ENCODE data around the gene SEC16B. TPM values are rescaled to one million over a fixed set of nuclear protein-coding genes. Genes with fewer than 3 reads are reported as not detected.

SEC16B gene, protein sequence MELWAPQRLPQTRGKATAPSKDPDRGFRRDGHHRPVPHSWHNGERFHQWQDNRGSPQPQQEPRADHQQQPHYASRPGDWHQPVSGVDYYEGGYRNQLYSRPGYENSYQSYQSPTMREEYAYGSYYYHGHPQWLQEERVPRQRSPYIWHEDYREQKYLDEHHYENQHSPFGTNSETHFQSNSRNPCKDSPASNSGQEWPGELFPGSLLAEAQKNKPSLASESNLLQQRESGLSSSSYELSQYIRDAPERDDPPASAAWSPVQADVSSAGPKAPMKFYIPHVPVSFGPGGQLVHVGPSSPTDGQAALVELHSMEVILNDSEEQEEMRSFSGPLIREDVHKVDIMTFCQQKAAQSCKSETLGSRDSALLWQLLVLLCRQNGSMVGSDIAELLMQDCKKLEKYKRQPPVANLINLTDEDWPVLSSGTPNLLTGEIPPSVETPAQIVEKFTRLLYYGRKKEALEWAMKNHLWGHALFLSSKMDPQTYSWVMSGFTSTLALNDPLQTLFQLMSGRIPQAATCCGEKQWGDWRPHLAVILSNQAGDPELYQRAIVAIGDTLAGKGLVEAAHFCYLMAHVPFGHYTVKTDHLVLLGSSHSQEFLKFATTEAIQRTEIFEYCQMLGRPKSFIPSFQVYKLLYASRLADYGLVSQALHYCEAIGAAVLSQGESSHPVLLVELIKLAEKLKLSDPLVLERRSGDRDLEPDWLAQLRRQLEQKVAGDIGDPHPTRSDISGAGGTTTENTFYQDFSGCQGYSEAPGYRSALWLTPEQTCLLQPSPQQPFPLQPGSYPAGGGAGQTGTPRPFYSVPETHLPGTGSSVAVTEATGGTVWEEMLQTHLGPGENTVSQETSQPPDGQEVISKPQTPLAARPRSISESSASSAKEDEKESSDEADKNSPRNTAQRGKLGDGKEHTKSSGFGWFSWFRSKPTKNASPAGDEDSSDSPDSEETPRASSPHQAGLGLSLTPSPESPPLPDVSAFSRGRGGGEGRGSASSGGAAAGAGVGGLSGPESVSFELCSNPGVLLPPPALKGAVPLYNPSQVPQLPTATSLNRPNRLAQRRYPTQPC
- not detected for total RNA-seq

GRCh38 chr1:177969825-177970371, at the start of gene SEC16B:
TSS of gene SEC16B (minus strand) at chr1:177970058. CDS start at chr1:177967981, 2,077 bp downstream.
- H3K36me3 Mint-ChIP-seq = no peaks in the 10 kb centered on the region
- no peaks in the 10 kb centered on the region for H3K4me1 Mint-ChIP-seq (ENCODE audit: low read depth)

DNA sequence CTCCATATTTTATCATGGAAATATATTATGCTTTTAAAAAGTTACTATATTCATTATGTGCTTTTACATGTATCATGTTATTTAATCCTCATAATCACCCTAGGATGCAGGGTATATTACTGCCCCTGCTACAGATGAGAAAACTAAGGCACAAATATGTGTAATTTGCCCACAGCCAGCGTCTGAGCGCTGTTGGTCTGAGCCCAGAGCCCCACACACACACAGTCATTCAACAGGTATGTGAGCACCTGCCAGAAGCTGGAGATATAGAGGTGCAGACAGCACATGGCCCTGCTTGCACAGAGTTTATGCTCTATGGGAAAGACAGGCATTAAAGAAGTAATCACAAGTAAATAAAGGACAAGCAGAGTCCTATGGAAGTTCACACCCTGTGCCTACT, 49.8 kb upstream of the SEC16B start:
- H3K27me3 Mint-ChIP-seq = peaks cover 5% of the 10 kb centered on the region
- H3K27ac Mint-ChIP-seq = no peak overlapping the region
- intact Hi-C loops (cut with micrococcal nuclease) = no loop called here
- ChIA-PET POLR2A (no interaction called here), CTCF (no interaction called here)
- H3K4me1 Mint-ChIP-seq (ENCODE audit: low read depth) = no peaks in the 10 kb centered on the region
- no peak for DNase-seq
- peaks cover 11% of the 10 kb centered on the region for H3K9me3 Mint-ChIP-seq
- H3K4me3 Mint-ChIP-seq = no peak overlapping the region
- peaks cover 3% of the 10 kb centered on the region for H3K36me3 Mint-ChIP-seq

More at GRCh38 chr1:177969825-177970371, at the start of gene SEC16B:
- Mint-ChIP-seq H3K27me3 (no peaks in the 10 kb centered on the region), H3K4me3 (no peak within 1 kb of the TSS), H3K27ac (no peak within 1 kb of the TSS), H3K9me3 (no peaks in the 10 kb centered on the region)
- ChIA-PET CTCF (no interaction called here), POLR2A (no interaction called here)
- intact Hi-C loops (cut with micrococcal nuclease) = no loop called here
- DNase-seq = no peak

DNA sequence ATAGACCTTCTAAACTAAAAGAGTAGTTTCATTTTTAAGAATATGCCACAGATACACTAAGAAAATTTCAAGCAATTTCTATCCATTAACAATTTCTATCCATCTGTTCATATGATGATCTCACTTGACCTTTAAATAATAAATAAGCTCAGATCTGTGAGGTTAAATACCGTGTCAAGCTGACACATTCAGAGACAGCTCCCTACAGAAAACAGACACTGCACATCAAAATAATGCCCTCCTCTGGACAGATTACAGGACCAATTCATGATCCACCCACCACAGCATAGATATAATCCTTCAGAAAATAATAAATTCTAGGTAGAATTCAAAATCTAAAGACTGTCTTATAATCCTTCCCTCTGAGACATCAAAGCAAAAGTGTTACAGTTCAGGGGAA, 49.4 kb upstream of the SEC16B start:
- intact Hi-C loops (cut with micrococcal nuclease) = no loop called here
- no peak for DNase-seq
- CTCF ChIA-PET = no interaction called here
- POLR2A ChIA-PET = no interaction called here
- H3K4me3 Mint-ChIP-seq = no peak overlapping the region
- H3K27ac Mint-ChIP-seq = no peak overlapping the region
- peaks cover 3% of the 10 kb centered on the region for H3K36me3 Mint-ChIP-seq
- H3K9me3 Mint-ChIP-seq = peaks cover 11% of the 10 kb centered on the region
- peaks cover 5% of the 10 kb centered on the region for H3K27me3 Mint-ChIP-seq
- no peaks in the 10 kb centered on the region for H3K4me1 Mint-ChIP-seq (ENCODE audit: low read depth)

DNA sequence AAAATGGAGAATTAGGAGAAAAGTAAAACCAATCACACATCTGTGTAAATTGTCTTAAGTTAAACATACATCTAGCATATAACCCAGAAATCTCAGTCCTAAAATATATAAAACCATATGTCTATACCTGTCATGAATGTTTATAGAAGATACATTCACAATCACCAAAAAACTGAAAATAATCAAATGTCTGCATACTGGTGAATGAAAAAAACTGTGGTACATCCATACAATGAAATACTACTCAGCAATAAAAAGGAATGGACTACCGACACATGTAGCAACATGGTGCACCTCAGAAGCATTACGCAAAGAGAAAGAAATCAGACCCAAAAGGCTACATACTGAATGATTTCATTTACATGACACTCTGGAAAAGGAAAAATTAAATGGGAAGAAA, 47.7 kb upstream of the SEC16B start:
- H3K9me3 Mint-ChIP-seq = peaks cover 11% of the 10 kb centered on the region
- ChIA-PET POLR2A (no interaction called here), CTCF (no interaction called here)
- intact Hi-C loops (cut with micrococcal nuclease) = no loop called here
- peaks cover 5% of the 10 kb centered on the region for H3K27me3 Mint-ChIP-seq
- DNase-seq = no peak
- H3K27ac Mint-ChIP-seq = no peak overlapping the region
- H3K4me1 Mint-ChIP-seq (ENCODE audit: low read depth) = no peaks in the 10 kb centered on the region
- H3K4me3 Mint-ChIP-seq = no peak overlapping the region
- peaks cover 3% of the 10 kb centered on the region for H3K36me3 Mint-ChIP-seq

- Mint-ChIP-seq H3K4me1 (ENCODE audit: low read depth) (no peaks in the 10 kb centered on the region), H3K9me3 (no peaks in the 10 kb centered on the region), H3K27ac (no peak overlapping the region), H3K4me3 (no peak overlapping the region), H3K27me3 (no peaks in the 10 kb centered on the region), H3K36me3 (no peaks in the 10 kb centered on the region)
- ChIA-PET CTCF (no interaction called here), POLR2A (no interaction called here)
- intact Hi-C loops (cut with micrococcal nuclease) = no loop called here
- no peak for DNase-seq
These were observed 42.1 kb upstream of the SEC16B start for GRCh38 chr1:178011864-178012503.

DNA sequence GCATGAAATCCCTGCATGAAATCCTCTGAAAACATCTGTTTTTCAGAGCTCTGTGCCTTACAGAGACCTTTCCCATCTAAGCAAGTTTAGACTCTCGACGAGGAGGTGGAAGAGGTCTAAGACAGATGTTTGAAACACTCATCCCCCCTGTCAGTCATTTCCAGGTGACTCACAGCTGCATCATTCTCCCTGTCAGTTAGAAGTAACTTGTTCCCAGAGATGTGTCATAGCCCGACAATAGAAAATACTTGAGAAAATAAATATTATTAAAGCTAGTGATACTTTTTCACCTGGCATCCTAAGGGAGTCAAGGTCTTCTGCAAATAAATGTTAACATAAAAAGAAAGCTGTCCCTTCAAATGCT, 41.6 kb upstream of the SEC16B start:
- ChIA-PET POLR2A (no interaction called here), CTCF (no interaction called here)
- no peak for DNase-seq
- no peaks in the 10 kb centered on the region for H3K4me1 Mint-ChIP-seq (ENCODE audit: low read depth)
- H3K9me3 Mint-ChIP-seq = no peaks in the 10 kb centered on the region
- H3K4me3 Mint-ChIP-seq = no peak overlapping the region
- no peak overlapping the region for H3K27ac Mint-ChIP-seq
- H3K36me3 Mint-ChIP-seq = no peaks in the 10 kb centered on the region
- intact Hi-C loops (cut with micrococcal nuclease) = no loop called here
- H3K27me3 Mint-ChIP-seq = no peaks in the 10 kb centered on the region

GRCh38 chr1:178010674-178011464, 41.0 kb upstream of the SEC16B start:
- Mint-ChIP-seq H3K36me3 (no peaks in the 10 kb centered on the region), H3K27me3 (no peaks in the 10 kb centered on the region), H3K9me3 (no peaks in the 10 kb centered on the region), H3K27ac (no peak overlapping the region), H3K4me3 (no peak overlapping the region), H3K4me1 (ENCODE audit: low read depth) (no peaks in the 10 kb centered on the region)
- intact Hi-C loops (cut with micrococcal nuclease) = no loop called here
- DNase-seq = no peak
- CTCF ChIA-PET = no interaction called here
- POLR2A ChIA-PET = no interaction called here

GRCh38 chr1:178006043-178006442, 36.2 kb upstream of the SEC16B start:
- ChIA-PET CTCF (no interaction called here), POLR2A (no interaction called here)
- Mint-ChIP-seq H3K9me3 (no peaks in the 10 kb centered on the region), H3K4me1 (ENCODE audit: low read depth) (no peaks in the 10 kb centered on the region), H3K36me3 (no peaks in the 10 kb centered on the region), H3K27ac (no peak overlapping the region), H3K27me3 (no peaks in the 10 kb centered on the region), H3K4me3 (no peak overlapping the region)
- intact Hi-C loops (cut with micrococcal nuclease) = no loop called here
- no peak for DNase-seq

GRCh38 chr1:178005450-178005849, 35.6 kb upstream of the SEC16B start:
- ChIA-PET POLR2A (no interaction called here), CTCF (no interaction called here)
- Mint-ChIP-seq H3K4me3 (no peak overlapping the region), H3K36me3 (no peaks in the 10 kb centered on the region), H3K9me3 (no peaks in the 10 kb centered on the region), H3K27ac (no peak overlapping the region), H3K27me3 (no peaks in the 10 kb centered on the region), H3K4me1 (ENCODE audit: low read depth) (no peaks in the 10 kb centered on the region)
- intact Hi-C loops (cut with micrococcal nuclease) = no loop called here
- DNase-seq = no peak

DNA sequence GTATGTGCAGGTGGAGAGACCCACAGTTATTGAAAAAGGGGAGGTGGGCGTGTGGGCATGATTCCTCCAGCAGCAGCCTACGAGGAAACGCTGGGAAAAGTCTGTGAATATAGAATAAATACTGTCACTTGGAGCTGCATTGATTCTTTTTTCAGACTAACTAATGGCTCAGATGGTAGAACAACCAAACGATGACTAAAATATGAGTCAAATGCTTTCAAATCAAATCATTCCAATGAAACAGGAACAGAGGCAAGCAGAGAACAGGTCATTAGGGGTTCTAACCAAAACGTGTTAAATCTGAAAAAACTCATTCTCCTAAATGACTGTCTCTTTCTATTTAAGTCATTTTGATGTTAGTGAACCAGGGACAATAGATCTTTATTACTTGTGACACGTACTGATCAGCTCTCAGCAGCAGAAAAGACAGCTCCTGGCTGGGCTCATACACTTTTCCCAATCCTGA, 35.1 kb upstream of the SEC16B start:
- POLR2A ChIA-PET = no interaction called here
- H3K27me3 Mint-ChIP-seq = no peaks in the 10 kb centered on the region

GRCh38 chr1:177998696-177999631, 29.1 kb upstream of the SEC16B start:
- intact Hi-C loops (cut with micrococcal nuclease) = no loop called here
- Mint-ChIP-seq H3K36me3 (no peaks in the 10 kb centered on the region), H3K4me3 (no peak overlapping the region), H3K27me3 (no peaks in the 10 kb centered on the region), H3K4me1 (ENCODE audit: low read depth) (no peaks in the 10 kb centered on the region), H3K9me3 (peaks cover 6% of the 10 kb centered on the region), H3K27ac (no peak overlapping the region)
- DNase-seq = no peak
- POLR2A ChIA-PET = no interaction called here
- CTCF ChIA-PET = no interaction called here

More for the DNA sequence above, 35.1 kb upstream of the SEC16B start:
- CTCF ChIA-PET = no interaction called here
- no peaks in the 10 kb centered on the region for H3K36me3 Mint-ChIP-seq
- no peak overlapping the region for H3K27ac Mint-ChIP-seq
- no peaks in the 10 kb centered on the region for H3K9me3 Mint-ChIP-seq
- no peaks in the 10 kb centered on the region for H3K4me1 Mint-ChIP-seq (ENCODE audit: low read depth)
- H3K4me3 Mint-ChIP-seq = no peak overlapping the region
- DNase-seq = no peak
- intact Hi-C loops (cut with micrococcal nuclease) = no loop called here
